Adipose tissue (tissue), 3 donors: Measurements from ENCODE around the gene ERAP2. TPM values are rescaled to one million over a fixed set of nuclear protein-coding genes. Genes with fewer than 3 reads are reported as not detected.

Source experiments
- H3K27ac ChIP-seq: one replicate; pipeline ENCODE4 v1.5.1; 2013; ENCODE audit warnings: low read depth, low read length
- WGBS, 3 donors: extraction: QIAGEN DNeasy Blood & Tissue Kit; methylation state at CpG; one replicate each; pipeline ENCODE4 v1.1.7; 2013; 5-methylcytosine and 5-hydroxymethylcytosine counted together
- polyA plus RNA-seq, 3 donors: library from polyadenylated mRNA; stranded (reverse); fragments of 200-250 nt; gene quantifications; one replicate each; pipeline ENCODE4 v1.2.3, GENCODE V29; 2013
- donor health status: healthy with polysubstance abuse.
- donor health status: Bipolar disorder and iron deficiency.
- donor health status: healthy.

ERAP2 gene
- polyA plus RNA-seq, 3 donors: 0.77 to 4.0 (median 1.8) TPM

GRCh38 chr5:96941140-96941539 lies 64.8 kb downstream of the ERAP2 start:
- no peak overlapping the region for H3K27ac ChIP-seq
- WGBS, 3 donors: 59 to 91% (median 90%) methylated on average over 4 of the region's 4 CpGs

GRCh38 chr5:96942078-96942477 lies 65.8 kb downstream of the ERAP2 start:
- H3K27ac ChIP-seq: no peak overlapping the region
- 93 to 96% (median 96%) methylated on average over 9 of the region's 9 CpGs for WGBS, 3 donors

- WGBS, 3 donors: 87 to 100% (median 95%) methylated on average over 1 of the region's 1 CpG
- H3K27ac ChIP-seq: no peak overlapping the region
These were observed 66.6 kb downstream of the ERAP2 start for GRCh38 chr5:96942911-96943310.

DNA sequence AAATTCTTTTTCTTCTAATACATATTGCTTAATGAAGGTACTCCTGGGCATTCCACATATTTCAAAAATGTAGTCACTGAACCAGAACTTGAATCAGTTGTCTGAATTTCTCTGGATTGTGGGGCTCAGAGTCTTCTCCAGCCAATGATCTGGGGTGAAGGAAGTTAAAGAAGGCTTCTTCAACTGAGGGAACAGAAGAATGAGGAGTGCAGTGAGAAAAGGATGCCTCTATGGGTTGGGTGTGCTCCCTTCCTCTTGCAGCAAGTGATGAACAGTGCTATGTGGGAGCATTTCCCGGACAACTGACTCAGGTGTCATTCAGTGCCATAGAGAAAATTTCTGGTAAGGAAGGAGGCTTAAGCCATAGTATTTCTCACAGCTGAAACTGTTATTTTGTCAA lies 67.5 kb downstream of the ERAP2 start:
- WGBS, 3 donors: 89 to 98% (median 90%) methylated on average over 1 of the region's 1 CpG
- H3K27ac ChIP-seq: no peak overlapping the region

- H3K27ac ChIP-seq: no peak overlapping the region
- 47 to 95% (median 95%) methylated on average over 5 of the region's 5 CpGs for WGBS, 3 donors
These were observed 69.0 kb downstream of the ERAP2 start for GRCh38 chr5:96945144-96945897.

DNA sequence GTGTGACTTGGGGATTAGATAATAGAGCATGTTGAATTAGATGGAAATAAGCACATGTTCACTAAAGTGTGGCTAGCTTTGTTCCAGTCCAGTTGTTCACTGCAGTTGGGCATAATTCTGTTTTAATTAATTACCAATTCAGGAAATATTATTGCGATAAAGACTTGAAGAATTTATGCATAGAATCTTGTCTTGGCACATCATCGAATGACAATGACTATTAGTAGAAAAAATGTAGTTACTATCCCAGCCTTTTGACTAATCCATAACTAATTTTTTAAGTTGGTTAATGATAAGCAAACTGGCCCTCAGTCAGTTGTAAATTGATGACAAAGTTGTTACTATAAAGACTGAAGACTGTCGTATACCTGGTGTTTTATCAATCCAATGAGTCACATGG lies 70.1 kb downstream of the ERAP2 start:
- WGBS, 3 donors: 60 to 92% (median 91%) methylated on average over 3 of the region's 3 CpGs
- no peak overlapping the region for H3K27ac ChIP-seq

- WGBS, 3 donors: 76 to 85% (median 85%) methylated on average over 3 of the region's 3 CpGs
- H3K27ac ChIP-seq: no peak overlapping the region
These were observed 75.9 kb downstream of the ERAP2 start for GRCh38 chr5:96952118-96952750.

- no peak overlapping the region for H3K27ac ChIP-seq
These were observed 76.9 kb downstream of the ERAP2 start for GRCh38 chr5:96952974-96953730.

GRCh38 chr5:96957254-96958049 lies 81.2 kb downstream of the ERAP2 start:
- no peak overlapping the region for H3K27ac ChIP-seq
- 70 to 78% (median 74%) methylated on average over 4 of the region's 4 CpGs for WGBS, 3 donors

More at GRCh38 chr5:96952974-96953730, 76.9 kb downstream of the ERAP2 start:
- 55 to 83% (median 79%) methylated on average over 7 of the region's 7 CpGs for WGBS, 3 donors

DNA sequence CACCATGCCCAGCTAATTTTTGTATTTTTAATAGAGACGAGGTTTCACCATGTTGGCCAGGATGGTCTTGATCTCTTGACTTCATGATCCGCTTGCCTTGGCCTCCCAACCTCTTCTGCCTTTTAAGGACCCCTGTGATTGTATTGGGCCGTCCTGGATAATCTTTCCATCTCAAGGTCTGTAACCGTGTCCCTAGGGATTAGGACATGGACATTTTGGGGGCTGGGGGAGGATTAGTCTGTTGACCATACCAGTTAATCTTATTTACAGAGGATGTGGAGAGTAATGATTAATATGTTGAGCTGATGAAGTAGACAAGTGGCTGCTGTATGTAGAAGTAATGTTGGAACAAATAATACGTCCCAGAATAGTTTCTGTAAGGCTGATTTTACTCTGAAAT lies 82.7 kb downstream of the ERAP2 start:
- WGBS, 3 donors: 85 to 92% (median 91%) methylated on average over 5 of the region's 5 CpGs
- no peak overlapping the region for H3K27ac ChIP-seq

DNA sequence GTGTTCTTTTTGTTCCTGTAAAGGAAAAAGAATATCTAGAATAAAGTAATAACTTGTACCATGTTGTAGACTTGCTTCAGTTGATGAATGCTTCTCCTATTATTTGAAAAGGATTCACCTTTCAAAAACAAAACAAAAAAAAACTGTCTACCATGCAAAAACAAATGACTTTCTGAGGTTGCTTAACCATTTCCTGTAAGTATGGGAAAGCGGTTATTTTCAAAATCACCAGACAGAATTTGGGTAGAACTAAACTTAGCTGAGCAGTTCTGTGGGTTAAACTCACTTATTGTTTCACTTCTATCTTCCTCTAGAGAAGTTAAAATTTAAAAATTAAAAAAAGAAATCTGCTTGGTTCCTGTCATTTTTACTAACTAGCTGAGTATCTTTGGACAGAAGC lies 84.8 kb downstream of the ERAP2 start:
- no peak overlapping the region for H3K27ac ChIP-seq
- 46 to 88% (median 57%) methylated on average over 1 of the region's 1 CpG for WGBS, 3 donors

DNA sequence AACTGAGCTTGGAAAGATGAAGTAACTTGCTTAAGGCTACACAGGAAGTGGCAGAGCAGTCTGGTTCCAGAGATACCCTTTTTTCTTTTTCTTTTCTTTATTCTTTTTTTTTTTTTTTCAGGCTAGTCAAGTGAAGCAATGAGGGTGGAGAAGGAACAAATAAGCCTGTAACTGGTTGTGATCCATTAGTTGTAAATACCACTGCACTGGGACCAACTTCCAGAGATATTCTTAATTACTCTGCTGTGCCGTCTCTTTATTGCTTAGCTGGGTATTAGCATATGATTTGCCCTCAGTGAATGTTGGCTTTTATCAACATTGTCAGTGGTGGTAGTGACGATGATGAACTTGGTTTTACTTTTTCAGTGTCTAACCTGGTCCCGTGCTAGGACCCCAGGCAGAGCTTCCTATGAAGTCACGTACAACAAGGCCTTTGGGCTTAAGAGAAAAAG lies 86.3 kb downstream of the ERAP2 start:
- H3K27ac ChIP-seq: no peak overlapping the region
- 67 to 90% (median 70%) methylated on average over 4 of the region's 4 CpGs for WGBS, 3 donors

- 11 to 48% (median 18%) methylated on average over 3 of the region's 3 CpGs for WGBS, 3 donors
- H3K27ac ChIP-seq: no peak overlapping the region
These were observed 87.0 kb downstream of the ERAP2 start for GRCh38 chr5:96963267-96963666.

- no peak overlapping the region for H3K27ac ChIP-seq
- WGBS, 3 donors: 84 to 91% (median 88%) methylated on average over 4 of the region's 4 CpGs
These were observed 90.5 kb downstream of the ERAP2 start for GRCh38 chr5:96966801-96967200.

DNA sequence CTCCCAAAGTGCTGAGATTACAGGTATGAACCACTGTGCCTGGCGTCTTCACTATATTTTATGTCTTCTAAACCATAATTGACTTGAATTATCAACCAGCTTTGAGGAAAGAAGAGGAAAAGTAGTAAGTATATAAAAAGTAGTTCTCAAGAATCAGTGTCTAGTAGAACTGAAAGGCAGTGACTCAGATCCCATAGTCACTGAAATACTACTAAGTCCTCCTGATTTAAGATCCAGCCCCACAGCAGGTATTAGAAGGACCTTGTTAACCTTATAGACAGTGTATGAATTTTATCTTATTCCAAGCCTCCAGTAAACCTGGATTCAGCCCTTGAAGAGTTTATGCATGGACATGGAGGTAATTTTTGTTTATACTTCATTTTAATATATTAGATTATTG lies 91.1 kb downstream of the ERAP2 start:
- no peak overlapping the region for H3K27ac ChIP-seq
- WGBS, 3 donors: 0 to 98% (median 97%) methylated on average over 1 of the region's 1 CpG

- no peak overlapping the region for H3K27ac ChIP-seq
- WGBS, 3 donors: 31 to 49% (median 39%) methylated on average over 1 of the region's 1 CpG
These were observed 91.8 kb downstream of the ERAP2 start for GRCh38 chr5:96968074-96968473.

- 61 to 66% (median 64%) methylated on average over 2 of the region's 2 CpGs for WGBS, 3 donors
- no peak overlapping the region for H3K27ac ChIP-seq
These were observed 92.3 kb downstream of the ERAP2 start for GRCh38 chr5:96968614-96969013.
